ENCODE results near the gene TSSK2.

TSSK2 gene

DNA sequence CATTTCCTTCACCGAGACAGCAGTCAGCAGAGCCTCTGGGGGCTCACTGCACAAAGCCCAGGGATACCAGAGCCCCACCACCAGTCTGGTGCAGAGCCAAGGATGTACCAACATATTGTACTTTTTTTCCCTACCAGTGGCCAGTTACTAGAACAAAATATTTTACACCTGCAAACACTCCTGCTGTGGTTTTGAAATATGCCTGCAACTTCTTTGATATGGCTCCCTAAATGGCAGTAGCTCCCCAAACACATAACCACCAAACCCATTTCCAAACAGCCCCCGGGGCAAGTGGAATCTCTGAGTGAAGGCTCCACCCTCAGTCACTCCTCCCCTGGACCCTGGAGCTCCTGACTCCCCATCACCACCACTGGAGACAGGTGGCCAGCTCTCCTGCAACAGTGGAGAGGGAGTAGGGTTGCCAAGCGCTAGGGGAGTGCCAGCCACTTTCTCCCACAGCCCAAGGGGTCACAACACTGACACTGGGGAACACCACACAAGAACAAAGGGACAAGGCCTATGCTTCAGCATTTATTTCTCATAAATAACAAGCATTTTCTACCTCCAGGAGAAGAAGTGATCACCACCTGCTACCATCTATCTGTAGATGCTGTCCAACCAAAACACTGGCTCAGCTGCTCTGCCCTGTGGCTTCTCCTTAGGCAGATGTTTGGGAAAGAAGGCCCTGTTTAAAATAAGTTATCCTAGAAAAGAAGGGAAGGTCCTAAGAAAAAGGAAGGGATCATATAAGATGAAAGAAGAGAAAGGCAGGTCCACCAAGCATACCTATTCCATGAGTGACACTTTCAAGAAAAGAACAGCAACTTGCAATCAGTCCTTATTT is 24.0 kb upstream of the TSSK2 start:
- no peak for FAIRE-seq

DNA sequence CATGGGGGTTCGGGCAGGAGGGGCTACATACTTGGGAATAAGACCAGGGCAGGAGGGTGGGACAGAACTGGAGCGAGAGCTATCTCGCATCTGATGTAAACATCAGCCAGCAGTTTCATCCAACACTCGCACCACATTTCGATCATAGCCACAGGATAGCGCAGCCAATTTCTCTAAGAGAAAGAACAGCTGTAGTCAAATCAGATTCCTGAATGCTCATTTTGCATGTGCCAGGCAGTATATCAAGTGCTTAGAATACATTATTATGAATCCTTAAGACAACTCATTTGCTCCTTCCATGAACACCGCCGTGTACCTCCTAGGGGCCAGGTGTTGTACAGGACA is 23.4 kb upstream of the TSSK2 start:
- FAIRE-seq = no peak

DNA sequence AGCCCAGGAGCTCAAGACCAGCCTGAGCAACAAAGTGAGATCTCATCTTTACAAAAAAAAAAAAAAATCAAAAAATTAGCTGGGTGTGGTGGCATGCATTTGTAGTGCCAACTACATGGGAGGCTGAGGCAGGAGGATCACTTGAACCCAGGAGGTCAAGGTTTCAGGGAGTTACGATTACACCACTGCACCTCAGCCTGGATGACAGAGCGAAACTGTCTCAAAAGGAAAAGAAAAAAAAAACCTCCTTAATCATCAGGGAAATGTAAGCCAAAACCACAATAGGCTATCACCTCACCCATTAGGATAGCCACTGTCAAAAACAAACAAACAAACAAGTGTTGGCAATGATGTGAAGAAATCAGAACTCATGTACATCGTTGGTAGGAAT is 22.3 kb upstream of the TSSK2 start:
- FAIRE-seq = no peak

GRCh38 chr22:19109198-19110063 is 21.7 kb upstream of the TSSK2 start:
- no peak for FAIRE-seq

GRCh38 chr22:19110064-19110458 is 21.0 kb upstream of the TSSK2 start:
- FAIRE-seq = no peak

DNA sequence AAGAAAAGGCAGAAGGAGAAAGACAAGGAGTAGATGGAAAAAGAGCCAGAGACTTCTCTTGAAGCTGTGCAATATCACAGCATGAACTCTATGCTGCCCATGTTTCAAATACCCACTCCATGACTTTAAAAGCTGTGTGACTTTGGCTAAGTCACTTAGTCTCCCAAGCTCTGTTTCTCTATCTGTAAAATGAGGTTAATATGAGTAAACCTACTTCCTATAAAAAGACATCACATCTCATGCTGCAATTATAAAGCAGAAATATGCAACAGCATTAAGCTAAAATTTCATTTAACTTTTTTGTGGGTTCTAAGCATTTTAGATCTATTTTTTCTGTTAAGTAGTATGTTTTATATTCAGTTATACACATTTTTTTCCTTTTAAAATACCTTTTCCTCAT is 20.5 kb upstream of the TSSK2 start:
- no peak for FAIRE-seq

DNA sequence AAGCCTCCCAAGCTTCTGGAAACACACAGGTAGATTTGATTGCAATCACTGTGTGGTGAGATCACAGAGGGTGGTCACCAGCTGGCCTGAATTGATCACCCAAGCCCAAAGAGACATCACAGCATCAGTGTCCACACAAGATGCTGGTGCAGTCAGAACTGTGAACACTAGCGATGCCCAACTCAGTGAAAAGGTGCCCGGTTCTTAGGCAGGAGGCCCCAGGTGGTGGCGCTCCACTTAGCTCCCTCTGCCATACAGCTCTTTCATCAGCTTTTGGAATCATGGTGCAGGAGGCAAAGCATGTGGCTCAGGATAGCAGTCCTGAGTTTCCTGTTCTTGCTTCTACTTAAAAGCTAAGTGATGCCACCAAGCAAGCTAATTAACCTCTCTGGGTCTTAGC is 20.0 kb upstream of the TSSK2 start:
- FAIRE-seq = no peak

DNA sequence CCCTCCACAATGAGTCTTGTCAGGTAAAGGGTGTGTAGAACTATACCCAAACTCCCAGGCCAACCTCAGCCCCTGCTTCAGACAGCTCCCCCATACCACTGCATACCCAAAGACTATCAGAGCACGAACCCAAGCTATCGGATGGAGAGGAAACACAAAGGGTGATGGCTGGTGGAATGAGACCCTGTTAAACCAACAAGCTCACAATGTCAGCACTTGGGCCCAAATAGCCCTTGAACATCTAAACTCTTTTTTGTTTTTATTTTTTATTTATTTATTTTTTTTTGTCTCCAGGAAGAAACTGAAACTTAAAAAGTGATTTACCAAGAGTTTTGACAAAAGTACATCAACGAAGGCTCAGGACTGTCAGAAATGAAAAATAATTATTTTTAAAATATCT is 19.5 kb upstream of the TSSK2 start:
- FAIRE-seq = no peak

- no peak for FAIRE-seq
Measured at GRCh38 chr22:19113429-19113828, 17.7 kb upstream of the TSSK2 start.

- no peak for FAIRE-seq
Measured at GRCh38 chr22:19114984-19115552, 16.0 kb upstream of the TSSK2 start.

DNA sequence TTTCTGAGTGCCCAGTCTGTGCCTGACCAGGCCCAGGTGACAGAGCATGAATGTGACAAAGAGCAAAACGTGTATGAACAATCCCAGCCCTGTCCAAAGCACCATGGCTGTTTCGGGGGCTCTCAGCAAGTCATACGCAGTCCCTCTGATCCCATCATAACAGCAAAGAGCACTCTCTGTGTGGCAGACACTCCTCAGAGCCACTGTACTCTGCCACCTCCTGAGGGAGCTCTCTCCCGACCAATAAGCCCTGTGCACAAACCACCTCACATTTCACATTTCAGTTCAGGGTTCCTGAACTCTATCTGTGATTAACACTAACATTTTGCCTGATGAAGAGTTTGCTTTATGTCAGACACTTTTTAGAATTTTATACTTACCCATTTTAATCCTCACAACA is 15.5 kb upstream of the TSSK2 start:
- peak; percentile 85 for FAIRE-seq

- no peak for FAIRE-seq
Measured at GRCh38 chr22:19117111-19117512, 14.0 kb upstream of the TSSK2 start.

DNA sequence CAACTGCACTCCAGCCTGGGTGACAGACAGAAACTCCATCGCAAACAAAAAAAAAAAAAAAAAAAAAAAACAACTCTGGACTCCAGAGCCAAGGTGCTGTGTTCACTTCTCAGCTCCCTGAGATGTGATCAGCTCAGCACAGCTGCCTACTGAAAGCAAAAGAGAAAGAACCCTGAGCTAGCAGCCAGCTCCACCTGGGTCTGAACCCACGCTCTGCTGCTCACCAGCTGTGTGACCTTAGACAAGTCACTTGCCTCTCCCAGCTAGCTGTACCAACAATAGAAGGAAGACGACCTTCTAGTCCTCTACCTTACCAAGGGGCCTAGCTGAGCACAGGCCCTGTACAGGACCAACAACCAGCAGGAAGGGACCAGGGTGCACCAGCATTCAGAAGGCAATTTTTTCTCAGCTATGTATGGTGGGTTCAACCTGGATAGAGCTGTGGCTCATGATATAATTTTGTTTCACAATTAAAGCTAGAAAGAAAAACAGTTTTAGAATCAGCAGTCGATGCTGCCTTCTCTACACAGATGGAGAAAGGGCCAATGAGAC is 12.7 kb upstream of the TSSK2 start:
- no peak for FAIRE-seq

DNA sequence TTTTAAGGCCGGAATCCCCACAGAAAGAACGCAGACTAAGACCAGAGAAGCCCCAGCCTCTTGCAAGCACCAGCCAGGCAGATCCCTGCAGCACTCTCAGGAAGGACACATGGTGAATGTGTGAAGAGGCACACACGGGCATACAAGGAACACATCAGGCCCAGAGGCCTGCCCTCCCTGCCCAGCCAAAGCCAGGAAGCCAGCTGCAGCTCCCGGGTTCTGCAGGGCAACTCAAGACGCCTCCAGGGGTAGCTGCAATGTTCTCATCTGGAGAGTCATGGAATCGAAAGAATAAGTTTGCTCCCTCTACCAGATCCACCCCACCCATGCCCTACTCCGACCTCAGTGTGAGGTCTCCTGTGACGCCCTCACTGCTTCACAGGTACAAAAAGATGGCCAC is 11.2 kb upstream of the TSSK2 start:
- FAIRE-seq = no peak

- no peak for FAIRE-seq
Measured at GRCh38 chr22:19120829-19121630, 10.1 kb upstream of the TSSK2 start.

DNA sequence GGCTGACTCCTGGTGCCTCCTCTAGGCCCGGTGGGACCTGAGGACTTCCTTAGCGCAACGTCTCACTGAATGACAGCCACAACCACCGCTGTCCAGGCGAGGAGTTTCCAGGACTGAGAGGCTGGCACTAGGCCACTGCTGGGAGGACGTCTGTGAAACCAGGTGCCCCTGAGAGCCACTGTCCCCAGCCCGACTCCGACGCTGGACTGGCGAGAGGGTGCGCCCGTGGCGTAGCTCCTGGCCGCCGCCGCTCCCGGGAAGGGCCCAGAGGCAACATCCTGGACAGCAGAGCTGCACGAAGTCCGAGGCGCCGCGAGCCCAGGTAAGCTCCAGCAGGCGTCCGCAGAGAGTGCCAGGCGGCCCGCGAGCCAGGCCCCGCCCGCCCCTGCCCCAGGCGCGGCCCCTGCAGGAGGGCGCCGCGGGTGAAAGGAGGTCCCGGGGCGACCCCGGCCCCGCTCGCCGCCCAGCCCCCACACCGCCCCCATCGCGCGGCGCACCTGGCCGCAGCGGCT is 9.4 kb upstream of the TSSK2 start:
- no peak for FAIRE-seq

DNA sequence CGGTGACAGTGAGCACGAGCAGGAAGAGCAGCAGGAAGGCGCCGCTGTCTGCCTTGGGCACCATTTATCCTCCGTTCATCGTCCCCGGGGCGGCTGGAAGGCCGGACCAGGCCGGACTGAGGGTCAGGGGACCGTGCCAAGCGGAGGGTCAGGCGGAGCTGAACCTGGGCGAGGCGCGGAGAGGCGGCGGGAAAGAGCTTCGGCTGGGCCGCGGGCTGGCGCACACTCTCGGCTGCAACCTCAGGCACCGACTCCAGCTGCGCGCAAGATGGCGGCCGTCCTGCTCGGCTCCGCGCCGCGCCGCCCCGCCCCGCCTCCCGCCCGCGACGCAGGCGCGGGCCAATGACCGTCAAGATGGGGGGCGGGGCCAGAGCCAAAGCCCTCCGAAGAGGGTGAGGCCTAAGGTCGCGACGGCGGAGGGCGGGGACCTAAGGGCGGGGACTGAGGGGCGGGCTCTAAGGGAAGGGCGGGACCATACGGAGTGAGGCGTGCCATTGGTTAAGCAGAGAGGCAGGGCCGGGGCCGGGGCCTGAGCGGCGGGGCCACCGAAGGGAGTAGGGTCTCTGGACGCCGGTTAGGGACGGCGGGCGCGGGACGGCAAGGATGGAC is 8.9 kb upstream of the TSSK2 start, which contains the start of gene DGCR2:
TSS of gene DGCR2 (minus strand) at position 270 of the 609 bp plus-strand sequence. CDS start at position 64, 206 bp downstream.
- no peak for FAIRE-seq

DNA sequence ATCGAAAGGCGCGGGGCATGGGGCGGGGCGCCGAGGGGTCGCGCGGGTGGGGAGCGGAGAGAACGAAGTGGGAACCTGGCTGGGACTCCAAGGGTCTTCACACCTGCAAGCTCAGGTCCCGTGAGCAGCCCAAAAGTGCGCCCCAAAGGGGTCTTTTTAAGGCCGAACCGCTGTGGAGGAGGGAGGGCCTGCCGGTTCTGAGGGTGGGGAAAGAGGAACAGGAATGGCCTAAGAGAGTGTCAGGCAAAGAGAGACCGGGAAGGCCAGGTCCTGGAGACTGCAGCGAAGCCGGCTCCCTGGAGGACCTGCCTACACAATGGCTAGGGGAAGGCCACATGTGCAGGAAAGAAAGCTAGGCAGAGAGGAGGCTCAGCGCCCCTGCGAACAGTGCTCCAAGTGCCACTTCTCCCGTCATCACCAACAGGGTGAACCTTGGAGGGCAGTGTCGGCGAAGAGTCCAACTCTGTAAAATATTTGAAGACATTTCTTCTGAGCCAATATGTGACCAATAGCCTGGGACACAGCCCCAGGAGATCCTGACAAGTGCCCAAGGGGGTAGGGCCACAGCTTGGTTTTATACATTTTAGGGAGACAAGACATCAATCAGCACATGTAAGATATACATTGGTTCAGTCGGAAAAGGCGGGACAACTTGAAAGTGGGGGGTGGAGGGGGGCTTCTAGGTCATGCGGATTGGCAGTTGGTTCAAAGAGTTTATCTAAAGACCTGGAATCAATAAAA is 8.2 kb upstream of the TSSK2 start:
- no peak for FAIRE-seq

- FAIRE-seq = no peak
Measured at GRCh38 chr22:19123936-19124335, 7.2 kb upstream of the TSSK2 start.

DNA sequence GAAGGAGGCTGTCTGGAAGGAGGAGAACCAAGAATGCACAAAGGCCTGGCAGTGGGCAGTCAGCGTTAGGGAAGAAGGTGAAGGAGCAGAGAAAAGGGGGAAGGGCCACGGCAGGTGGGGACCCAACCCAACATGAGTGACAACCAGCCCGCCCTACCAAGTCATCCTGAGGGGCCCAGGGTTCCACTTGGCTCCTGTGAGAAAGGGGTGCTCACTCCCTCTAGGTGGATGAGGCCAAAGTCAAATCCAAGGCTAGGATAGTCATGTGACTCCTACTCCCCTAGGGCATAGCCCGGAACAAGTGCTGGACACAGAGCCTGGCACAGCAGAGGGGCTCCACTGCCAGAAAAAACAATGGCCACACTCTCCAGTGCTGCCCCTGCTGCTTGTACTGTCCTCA is 6.7 kb upstream of the TSSK2 start:
- FAIRE-seq = no peak

- FAIRE-seq = no peak
Measured at GRCh38 chr22:19125011-19125410, 6.1 kb upstream of the TSSK2 start.
